ENCODE data around the gene VPS39.

The VPS39 gene

DNA sequence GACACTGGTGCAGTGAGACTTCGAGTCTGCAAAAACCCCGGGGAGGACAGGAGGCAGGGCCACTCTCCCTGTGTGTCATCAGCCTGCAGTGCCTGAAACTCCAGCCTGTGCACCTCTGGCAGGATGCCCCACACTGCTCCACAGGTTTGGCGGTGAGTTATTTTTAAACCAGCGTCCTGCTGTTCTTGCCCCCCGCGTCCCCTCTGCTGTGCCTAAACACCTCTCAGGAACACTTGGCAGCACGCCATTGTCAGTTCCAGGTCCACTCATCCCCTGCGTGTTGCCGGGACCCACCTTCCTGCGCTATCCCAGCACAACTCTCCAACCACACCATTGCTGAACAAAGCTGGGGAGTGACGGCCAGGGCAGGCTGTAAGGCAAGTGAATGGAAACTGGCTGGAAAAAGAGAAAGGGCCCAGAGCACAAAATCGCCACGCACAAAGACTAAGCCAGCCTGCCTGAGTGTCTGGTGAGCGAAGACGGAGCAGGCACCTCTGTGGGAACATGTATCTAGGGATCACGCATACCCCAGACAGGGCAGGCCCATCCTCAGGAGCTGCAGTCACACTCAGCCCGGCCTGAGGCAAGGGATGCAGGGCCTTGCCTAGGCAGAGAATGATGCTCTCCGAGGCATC is 48.6 kb downstream of the VPS39 start:
- DNase-seq (ENCODE audit: low spot score): peak; percentile 58

DNA sequence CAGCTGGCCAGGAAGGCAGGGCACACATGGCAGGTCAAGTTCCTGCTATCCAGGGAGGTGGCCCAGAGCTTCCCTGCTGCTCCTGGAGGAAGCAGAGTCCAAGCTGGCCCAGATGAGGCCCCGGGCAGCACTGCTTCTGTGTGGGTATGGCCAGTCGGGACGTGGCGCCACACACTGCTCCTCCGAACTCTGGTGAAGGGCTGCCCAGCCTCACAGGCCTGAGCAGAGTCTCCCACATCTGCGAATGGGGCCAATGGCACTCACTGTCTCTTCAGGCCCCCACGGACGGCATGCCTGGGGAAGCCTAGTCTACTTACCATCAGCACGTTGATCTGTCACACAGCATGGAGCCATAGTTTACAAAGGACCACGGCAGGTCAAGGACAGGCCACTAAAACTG is 49.2 kb downstream of the VPS39 start:
- DNase-seq (ENCODE audit: low spot score): no peak

DNA sequence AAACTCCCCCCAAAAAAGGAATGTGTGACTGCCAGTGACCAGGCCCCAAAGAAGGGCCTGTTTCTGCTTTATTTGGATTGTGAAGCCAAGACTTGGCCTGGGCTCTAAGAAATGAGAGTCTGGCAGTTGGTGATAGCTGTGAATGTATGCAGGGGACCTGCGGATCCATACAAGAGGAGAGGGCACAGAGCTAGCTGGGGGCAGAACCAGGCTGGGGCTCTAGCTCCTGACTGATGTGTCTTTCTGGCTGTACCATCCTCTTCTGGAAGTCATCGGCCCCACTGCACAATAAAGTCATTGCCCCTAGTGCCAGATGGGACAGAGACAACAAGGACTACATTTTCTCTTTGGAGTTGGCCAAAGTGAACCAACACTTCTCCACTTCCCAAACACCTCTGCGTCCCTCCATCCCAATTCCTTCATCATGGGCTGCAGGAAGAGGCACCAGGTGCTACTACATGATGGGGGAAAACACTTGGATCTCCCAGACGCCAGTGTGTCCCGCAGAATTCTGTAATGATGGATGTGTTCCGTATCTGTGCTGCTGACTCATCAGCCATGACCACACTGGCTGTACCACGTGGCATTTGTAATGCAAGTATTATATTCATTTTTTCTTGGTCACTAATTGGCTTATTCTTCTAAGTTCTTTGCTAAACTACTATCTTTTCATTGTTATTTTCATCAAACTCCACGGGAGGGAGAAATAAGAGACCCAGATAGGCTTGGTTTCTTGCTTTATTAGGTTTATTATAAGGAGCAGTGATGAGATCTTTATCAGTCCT is 49.9 kb downstream of the VPS39 start:
- peak; percentile 33 for DNase-seq (ENCODE audit: low spot score)

DNA sequence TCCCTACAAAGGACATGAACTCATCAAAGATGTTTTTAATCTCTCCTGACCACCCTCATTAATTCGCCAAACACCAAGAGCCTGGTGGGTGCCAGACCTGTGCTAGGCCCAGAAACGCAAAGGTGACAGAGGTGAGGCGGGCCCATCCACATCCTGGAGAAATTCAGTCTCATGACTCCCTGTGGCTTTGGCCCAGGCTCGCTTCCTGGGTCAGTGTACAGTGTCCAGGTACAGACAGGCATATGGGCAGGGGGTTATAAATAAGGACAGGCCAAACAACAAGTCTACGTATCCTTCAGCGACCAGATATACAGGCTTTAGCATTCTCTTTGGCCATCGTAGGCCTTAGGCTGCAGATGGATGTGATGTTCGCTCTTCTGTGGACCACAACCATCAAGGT is 50.7 kb downstream of the VPS39 start:
- no peak for DNase-seq (ENCODE audit: low spot score)

DNA sequence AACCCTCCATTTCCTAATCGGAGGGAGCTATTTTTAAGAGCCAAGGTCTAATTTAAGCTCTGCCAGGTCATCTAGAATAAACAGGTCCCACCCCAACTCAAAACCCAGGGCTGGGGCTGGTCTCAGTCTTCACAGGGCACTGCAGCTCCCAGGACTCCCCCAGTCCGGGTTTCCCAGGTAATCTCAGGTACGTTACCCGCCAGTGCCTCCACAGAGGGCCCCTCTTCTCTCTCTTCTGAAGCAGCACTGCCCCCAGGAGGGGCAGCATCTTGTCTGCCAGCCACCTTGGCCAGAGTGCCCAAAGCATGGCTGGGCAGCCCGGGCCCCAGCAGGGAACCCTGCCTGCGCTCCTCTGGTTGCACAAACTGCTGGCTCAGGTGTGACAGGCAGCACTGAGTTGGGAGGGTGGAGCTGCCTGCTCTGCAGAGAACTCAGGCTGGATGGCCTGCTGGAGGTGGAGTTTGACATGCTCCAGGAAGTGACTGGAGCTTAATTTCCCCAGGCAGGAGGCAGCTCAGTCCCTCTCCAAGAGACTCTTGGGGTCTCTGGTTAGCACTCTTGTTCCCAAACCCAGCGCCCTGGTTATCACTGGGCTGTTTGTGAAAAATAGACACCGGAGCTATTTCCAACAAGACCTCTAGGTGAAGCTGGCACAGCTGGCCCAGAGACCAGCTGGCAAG is 51.7 kb downstream of the VPS39 start, which contains the start of gene PLA2G4F:
PLA2G4F (minus strand) TSS at position 394 of the 680 bp plus-strand sequence; CDS start at position 307, 87 bp downstream.
- DNase-seq (ENCODE audit: low spot score): peak; percentile 65

DNA sequence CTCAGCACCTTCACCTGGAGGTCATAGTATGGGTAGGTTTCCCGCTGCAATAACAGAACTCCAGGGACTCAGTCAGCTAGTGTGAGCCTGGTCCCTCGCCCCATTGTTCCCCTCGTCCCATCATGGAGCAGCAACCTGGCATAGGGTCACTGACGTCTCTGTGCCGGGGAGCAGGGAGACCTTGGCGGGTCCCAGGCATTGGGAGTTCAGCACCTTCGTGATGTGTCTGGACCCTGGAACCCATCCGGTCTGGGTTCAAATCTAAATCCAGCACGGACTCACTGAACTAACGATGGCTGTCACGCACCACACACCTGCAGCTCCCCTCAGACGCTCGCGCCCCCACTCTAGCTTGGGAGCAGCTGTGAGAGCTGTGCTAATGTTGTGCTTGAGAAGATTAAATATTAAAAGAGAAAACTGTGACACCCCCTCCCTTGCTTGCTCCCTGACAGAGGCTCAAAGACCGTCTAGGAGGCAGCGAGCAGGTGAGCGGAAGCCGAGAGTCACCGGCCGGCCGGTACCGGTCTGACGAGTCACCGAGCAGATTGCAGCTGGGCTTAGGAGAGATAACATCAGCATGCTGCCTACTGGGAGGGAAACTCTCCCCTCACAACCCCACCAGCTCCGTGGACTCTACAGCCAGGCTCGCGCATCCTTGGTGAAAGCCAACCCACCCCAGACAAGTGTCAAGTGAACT is 52.4 kb downstream of the VPS39 start:
- peak; percentile 66 for DNase-seq (ENCODE audit: low spot score)

DNA sequence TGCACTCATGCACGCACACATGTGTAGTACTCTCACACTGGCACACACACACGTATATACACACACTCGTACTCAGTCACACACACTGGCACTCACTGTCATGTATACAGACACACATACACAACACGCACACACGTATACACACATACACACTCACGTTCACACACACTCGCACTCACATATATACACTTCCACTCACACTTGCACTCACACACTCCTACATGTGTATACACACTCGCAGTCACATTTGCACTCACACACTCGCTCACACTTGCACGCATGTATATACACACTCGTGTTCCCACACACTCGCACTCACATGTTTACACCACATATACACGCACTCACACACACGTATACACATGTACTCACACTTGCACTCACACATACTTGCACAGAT is 53.1 kb downstream of the VPS39 start:
- no peak for DNase-seq (ENCODE audit: low spot score)

DNA sequence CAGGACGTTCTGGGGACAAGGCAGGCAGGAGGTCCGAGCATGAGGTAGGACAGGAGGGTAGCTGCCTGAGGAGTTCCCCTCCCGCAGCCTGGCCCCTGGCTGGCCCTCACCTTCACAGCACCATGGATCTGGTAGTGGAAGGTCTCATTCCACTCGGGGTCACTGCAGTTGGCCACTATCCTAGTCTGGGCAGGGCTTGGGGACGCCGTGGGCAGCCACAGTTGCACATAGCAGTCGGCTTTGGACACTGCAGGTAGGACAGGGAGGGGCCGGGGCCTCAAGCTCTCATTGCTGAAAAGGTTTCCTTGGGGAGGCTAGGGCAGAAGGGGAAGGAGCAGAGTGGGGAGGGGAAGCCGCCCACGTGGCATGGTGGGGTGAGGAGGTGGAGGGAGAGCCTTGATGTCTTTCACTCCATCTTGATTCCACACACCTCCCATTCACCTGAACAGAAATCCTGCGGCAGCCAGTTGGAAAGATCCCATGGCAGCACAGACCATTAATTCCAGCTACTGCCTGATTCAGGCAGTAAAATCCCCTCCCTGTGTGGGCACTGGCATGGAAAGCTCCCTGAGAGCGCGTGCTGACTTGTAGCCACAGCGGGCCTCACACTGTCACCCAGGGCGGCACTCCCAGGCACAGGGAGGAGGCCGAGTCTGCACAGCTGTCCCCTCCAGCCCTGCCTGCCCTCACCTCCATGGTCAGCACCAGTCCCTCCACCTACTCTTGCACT is 53.7 kb downstream of the VPS39 start:
- DNase-seq (ENCODE audit: low spot score): peak; percentile 85

DNA sequence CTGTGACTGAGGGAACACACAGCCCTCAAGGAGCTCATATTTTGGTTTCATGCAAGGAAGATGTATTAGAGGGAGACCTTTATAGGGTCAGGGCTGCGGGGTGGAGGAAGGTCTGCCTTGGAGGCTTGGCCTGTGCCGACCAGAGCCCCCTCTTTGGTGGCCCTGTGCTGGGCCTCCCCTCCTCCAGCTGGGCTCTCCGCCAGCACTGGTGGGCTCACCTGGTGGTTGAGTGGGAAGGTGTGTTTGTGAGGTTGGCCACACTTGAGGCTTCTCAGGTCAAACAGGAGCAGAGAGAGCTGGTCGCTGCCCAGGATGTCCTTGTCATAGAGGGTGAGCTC is 54.3 kb downstream of the VPS39 start:
- no peak for DNase-seq (ENCODE audit: low spot score)

DNA sequence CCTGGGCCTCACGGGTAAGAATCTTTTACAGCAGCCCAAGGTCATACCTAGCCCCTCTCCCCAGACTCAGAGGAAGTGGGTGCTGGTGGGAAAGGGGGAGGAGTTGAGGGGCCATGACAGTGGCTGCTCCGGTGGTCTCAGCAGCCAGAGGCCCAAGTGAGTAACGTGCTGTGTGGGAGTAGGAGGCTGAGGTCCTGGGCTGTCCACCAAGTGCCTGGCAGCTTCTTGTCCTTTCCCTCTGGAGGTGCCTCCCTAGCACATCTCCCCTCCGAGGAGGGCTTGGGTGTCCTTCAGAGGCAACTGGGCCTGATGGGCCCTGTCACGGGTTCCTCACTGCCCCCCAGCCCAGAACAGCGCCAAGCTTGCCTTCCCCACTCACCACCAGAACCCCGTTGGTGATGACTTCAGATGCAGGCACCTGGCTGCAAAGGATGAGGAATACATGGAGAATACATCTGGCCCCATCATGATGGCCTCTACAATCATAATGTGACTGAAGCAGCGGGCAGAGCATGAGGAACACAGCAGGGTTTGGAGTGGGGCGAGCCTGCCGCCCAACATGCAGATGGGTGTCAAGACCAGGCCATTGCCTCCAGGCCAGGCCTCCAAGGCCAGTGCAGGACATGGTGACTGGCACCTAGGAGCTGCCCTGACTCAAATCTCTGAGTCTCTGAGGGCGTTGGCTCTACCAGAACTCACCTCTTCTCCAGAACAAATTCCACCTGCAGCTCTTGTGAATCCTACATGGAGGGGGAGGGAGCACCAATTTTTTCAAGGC is 55.0 kb downstream of the VPS39 start:
- no peak for DNase-seq (ENCODE audit: low spot score)

DNA sequence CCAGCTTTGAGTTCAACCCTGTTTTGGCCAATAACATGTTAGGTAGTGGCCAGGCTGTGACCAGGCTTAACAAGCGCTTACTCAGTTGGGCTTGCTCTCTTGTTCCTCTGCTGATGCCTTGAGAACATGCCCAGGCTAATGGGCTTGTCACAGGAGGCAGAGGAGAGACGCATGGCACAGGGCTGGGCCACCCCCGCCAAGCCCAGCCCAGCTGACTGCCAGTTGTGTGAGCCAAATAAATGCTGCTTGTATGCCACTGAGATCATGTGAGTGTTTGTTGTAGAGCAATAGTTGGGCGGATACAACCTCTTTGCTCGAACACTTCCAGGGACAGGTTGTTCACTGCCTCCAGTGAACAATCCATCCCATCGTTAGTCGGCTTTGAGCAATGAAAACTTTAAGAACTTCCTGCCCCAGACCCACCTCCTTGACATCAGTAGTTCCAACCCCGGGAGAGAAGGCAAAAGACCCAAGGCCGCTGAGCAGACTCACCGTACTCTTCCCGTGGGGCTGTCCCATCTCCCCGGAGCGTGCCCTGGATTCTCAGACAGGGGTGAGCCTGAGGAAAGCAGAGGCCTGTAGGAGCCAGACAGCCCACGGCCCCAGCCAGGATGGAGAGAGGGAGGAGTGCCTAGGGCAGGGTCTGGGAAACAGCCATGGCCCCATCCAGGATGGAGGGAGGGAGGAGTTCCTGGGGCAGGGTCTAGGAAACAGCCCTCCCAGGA is 55.7 kb downstream of the VPS39 start:
- DNase-seq (ENCODE audit: low spot score): no peak

DNA sequence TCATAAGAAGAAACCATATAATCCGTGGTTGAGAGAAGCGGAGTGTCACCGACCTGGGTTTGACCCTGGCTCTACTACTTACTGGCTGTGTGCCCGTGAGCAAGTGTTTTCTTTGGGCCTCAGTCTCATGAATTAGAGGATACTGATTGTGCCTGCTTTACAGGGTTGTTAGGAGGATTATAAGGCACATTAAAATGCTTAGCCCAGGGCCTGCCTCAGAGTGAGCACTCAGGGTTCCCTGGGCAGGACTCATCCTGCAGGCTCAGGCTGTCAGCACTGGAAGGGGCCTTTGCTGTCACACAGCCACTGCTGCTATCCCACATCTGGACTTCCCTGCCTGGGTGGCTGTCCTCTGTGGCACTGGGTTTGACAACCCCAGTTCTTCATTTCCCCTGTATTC is 56.4 kb downstream of the VPS39 start:
- no peak for DNase-seq (ENCODE audit: low spot score)

DNA sequence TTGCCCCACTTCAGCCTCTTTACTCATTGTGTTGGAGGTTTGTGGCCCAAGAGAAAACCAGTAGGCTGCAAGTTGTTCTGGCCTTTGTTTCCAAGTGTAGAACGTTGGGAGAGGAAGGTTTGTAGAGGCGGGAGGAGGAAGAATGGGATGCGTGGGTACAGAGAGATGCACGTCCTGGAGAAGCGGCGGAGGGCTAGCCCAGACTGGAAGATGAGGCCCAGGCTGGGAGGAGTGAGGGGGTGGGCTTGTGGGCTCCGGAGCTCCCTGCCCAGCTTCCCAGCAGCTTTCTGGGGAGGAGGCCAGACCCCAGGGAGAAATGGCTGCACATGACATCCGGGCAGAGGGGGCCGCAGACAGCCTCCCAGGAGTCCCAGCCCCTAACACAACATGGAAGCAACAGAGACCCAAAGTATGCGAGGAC is 57.0 kb downstream of the VPS39 start:
- no peak for DNase-seq (ENCODE audit: low spot score)

DNA sequence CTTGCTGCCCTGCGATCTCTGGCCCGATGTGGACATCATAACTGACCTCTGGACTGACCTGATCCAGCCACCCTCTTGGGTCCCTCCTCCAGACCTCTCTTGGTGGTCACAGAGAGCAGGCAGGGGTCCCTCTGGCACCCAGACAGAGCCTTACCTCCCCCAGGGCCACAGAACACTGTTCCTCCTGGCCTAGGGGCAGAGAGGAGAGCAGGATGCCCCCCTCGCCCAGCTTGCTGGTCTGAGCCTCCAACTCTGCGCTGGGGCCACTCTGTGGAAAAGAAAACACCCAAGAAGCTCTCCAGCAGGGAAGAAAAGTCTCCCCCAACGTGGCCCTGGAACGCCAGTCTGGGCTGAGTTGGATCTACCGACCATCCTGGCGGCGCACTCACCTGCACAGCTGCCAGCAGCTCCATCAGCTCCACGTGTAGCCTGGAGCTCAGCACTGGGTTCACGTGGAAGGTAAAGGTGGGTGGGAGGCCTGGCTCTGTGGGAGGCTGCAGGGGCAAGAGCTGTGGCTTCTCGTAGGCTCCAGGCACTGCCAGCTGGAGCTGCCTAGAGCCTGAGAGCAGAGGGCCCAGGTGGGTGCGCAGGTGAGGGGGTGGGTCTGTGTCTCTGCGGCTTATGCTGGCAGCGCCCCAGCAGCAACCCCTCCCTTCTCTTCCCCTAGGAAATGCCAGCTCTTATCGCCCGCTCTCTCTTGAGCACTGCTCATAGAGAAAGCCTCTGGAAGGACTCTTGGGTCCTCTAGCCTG is 57.7 kb downstream of the VPS39 start:
- no peak for DNase-seq (ENCODE audit: low spot score)

DNA sequence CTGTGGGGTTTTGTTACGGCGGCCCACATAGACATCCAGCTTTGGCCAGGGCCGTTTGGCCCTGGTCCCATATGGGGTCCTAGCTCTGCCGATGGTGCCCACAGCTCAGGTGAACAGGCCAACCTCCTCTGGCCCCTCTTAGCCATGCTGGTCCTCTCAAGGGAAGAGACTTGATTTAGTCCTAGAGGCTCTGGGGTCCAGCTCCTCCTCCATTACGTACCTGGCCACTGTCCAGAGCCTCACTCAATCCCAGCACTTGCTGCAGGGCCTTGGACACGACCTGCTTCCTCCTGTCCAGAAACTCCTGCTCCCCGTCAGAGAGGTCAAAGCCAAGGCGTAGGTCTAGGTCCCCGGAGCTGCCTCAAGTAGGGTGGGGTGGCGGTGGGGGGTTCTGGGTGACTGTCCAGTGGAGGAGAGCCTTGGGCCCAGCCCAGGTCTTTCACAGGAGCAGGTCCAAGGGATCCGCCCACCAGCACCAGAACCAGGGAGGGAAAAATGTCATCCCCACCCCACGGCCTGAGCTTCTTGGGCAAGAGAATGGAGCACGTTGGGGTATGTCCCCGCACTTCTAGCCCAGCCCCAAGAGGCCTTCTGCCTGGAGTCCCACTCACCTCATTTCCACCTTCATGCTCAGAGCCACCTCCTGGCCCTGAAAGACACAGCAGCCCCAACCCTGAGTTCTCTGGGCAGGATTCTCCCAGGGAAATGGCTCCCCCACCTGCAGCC is 58.4 kb downstream of the VPS39 start:
- no peak for DNase-seq (ENCODE audit: low spot score)

DNA sequence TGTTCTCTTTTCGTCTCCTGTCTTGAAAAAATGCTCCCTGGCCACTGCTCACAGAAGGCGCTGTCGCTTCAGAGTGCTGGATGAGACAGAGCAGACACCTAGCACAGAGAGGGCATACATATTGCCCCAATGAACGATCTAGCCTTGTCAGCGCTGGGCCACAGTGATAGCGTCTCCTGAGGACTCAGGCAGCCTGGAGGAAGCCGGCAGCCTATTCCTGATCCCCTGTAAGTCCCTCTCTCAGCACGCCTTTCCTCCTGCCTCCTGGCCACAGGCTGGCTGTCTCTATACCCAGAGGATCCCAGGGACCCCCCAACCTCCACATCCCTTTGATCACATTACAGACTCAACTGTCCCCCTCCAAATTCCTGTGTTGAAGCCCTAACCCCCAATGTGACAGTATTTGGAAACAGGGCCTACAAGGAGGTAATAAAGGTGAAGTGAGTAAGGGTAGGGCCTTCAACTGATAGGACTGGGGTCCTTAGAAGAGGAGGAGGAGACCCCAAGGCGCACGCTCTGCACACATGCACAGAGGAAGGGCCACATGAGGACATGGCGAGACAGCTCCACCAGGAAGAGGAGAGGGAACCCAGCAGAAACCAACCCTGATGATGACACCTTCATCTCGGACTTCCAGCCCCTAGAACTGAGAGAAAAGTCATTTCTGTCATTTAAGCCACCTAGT is 59.2 kb downstream of the VPS39 start:
- no peak for DNase-seq (ENCODE audit: low spot score)

DNA sequence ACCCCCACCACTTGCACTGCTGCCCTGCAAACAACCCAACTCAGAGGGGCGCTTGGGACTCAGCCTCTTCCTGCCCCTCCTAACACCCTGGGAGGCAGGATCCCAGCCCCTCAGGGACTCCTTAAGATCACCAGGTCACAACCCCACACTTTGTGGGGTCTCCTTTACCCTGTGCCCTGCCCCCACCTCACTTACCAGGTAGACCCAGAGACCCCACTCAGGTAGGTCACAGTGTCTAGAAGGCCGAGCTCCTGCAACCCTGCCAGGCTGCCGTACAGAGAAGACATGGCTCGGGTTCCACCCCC is 60.7 kb downstream of the VPS39 start:
- no peak for DNase-seq (ENCODE audit: low spot score)

DNA sequence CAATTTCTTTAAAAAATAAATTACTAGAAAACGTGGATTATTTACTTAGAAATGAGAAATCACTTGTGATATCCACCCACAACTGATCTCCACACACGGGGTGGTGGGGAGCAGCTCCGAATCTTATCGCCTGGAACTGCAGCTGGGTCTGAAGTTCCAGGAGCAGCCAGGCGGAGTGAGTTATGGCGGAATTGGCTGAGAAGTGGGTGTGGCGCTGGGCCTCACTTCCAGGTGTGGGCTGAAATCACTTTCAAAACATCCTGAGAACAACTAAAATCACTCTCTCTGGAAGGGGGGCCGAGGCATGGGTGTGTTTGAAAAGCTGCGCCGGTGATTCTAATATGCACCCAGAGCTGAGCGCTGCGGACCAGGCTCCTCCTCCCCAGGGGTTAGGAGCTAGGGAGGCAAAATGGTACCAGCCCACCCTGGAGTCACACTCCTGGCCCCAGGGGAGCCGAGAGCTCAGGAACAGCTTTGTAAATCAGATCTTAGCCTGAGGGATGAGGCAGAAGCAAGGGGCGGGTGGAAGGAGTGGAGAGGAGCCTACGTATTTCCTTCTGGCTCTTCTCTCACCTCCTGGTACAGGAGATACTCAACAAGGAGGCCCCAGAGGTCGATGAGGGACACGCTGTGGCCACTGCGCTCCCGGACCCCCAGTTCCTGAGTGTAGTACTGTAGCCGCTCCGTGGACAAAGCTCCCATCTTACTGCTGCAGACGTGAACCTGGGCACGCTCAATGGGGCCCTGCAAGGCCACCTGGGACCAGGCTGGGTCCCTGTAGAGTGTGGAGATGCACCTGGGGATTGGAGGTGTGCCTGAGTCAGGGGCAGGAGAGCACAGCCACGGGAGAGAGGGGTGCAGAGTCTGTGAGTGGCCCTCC is 61.3 kb downstream of the VPS39 start:
- DNase-seq (ENCODE audit: low spot score): no peak

Measured in kidney tubule cell (primary cell).